Measurements from ENCODE around the gene ARL6IP5.

ARL6IP5 gene

DNA sequence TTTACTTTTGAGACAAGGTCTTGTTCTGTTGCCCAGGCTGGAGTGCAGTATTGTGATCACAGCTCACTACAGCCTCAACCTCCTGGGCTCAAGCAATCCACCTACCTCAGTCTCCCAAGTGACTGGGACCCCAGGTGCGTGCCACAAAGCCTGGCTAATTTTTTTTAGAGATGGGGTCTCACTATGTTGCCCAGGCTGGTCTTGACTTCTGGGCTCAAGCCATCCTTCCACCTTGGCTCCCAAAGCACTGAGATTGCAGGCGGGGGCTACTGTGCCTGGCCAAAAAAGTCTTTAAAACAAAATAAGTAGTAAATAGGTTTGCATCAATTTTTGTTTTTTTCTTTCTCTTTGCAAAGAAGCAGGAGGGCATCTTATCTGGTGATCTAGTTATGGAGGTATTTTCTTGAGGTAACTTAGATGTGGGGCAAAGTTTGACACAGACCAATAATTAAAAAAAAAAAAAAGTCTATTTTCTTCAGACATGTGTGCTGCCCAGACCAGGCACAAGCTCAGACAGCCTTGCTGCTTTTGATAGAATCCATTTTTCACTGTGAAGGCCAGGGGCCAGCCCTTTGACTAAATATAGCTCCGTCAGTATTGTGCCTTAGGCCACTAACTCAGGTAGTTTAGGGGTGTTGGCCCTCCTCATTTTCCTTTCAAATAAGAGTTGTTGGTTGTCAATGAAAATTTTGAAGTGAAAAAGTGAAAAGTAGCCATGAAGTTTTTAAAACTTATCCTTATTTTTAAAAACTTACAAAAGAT lies 2.5 kb downstream of the ARL6IP5 start:
- no peak for DNase-seq

DNA sequence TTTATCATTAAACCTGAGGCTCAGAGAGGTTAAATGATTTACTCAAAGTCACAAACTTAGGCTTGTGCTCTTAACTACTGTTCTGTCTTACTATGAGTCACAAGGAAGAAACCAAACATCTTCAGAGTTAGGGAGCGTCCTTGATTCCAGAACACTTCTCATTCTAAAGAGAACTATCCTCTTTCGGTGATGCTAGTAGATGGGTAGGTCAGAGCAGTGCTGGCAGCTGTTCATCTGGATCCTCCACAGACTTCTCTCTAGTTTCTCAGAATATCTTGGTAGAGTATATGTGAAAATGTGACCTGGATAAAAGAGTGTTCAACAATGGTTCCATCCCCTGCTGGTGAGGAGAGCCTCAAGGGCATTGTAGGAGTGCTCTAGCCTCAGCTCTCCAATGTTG lies 3.3 kb downstream of the ARL6IP5 start:
- no peak for DNase-seq

DNA sequence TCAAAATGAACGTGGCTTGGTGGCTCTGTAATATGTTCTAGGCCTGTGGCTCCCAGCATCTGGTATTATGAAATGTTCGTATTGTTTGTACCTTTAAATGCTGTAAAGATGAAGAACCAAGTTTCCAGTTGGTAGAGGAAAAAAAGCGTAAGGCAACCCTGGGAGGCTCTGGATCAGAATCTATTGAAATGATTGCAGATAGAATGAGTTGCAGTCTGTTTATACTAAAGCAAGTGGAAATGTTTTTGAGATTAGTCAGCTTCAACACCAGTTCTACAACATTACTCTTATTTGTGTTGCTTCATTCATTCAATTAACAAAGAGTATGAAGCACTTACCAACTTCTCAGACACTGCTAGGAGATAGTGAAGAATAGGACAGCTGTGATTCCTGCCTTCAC lies 5.3 kb downstream of the ARL6IP5 start:
- no peak for DNase-seq

DNA sequence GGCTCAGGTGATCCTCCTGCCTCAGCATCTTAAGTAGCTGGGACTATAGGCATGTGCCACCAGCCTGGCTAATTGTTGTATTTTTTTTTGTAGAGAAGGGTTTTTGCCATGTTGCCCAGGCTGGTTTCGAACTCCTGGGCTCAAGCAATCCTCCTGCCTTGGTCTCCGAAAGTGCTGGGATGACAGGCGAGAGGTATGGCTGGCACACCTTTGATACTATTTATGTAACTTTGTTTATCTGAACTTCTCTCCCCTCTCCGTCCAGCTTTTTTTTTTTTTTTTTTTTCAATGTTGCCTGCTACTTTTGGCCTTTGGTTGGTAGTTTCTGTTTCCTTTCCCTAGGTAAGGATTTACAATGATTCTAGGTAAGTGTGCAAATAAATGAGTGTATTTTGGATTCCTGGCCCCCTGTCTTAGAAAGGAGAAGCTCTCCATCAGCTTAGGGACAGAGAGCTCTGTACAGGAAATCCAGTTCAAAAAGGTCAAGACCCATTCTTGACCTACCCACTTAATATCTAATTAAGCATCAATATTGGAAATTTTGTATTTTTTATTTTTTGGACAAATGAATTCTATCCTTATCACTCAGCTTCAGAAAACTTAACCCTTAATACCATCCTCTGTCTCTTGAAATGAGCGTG lies 6.8 kb downstream of the ARL6IP5 start:
- DNase-seq, result no peak

DNA sequence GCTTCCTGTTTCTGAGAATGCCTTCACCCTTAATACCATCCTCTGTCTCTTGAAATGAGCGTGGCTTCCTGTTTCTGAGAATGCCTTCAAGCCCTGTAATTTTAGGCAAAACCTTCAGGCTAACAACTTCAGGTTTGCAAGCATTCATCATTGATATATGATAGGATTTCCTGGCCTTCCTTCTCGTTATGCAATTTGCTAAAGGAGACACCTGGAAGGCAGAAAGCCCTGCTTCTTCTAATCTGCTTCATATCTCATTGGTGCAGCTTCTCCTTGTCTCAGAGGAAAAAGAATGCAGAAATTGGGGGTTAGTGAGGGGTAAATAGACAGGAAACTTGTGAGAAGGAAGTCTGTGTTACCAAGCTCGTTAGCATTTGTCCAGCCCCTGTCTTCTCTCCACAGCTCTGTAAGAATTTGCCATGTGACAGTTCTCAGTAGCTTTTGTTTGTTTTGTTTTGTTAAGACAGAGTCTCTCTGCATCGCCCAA lies 7.3 kb downstream of the ARL6IP5 start:
- no peak for DNase-seq

DNA sequence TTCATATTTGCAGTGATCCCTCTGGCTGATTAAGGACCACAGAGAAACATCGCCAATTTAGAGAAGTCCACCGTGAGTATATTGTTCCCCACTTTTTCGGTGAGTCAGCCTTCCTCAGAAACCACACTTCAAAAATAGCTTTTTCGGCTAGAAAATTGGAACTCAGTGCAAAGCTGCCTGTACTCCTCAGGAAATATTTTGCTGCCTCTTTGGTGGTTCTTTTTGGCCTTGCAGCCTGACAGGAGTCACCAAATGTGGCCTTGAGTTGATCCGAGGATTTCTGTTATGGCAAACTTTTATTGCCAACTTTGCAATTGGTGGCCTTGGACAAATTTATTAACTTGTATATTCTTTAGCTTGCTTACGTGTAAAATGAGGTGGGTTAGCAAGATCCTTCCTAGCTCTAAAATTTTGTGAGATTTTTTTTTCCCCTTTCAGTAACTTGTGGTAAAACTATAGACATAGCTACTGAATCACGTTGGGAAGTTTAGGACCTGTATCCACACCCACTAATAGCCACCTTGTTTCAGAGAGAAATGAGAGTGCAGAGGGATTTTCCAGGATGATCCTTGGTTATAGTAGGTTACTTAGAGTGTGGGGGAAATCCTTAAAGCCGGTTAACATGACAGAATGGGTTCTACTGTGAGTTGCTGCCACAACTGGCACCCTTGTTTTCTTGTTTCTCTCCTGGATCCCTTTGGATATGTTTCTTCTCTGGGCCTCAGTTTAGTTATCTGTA lies 9.9 kb downstream of the ARL6IP5 start:
- DNase-seq, result no peak

DNA sequence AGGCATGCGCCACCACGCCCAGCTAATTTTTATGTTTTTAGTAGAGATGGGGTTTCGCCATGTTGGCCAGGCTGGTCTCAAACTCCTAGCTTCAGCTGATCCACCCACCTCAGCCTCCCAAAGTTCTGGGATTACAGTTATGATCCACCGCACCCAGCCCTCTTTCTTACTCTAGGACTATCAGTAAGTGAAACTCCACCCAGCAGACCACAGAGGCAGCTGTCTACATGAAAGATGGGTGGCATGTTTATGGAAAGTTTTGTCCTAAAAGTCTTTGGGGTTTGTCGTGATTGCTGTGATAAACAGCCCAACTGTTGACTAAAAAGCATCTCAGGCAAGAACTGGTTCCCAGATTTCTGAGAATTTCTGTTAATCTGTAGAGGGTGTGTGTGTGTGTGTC lies 10.9 kb downstream of the ARL6IP5 start:
- no peak for DNase-seq

DNA sequence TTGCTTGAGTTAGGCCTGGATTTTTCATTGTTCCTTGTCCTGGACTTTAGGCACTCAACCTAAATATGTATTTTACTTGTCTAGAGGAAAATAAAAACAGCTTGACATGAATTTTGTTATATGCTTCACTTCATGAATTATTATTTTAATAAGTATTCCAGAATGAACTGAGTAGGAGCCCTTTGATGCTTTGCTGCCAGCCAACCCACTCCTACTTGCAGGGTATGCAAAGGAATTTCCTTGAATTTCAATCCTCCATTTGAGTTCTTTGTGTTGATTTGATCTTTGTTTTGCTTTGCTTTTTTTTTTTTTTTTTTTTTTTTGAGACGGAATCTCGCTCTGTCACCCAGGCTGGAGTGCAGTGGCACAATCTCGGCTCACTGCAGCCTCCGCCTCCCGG lies 11.6 kb downstream of the ARL6IP5 start:
- DNase-seq, result no peak

DNA sequence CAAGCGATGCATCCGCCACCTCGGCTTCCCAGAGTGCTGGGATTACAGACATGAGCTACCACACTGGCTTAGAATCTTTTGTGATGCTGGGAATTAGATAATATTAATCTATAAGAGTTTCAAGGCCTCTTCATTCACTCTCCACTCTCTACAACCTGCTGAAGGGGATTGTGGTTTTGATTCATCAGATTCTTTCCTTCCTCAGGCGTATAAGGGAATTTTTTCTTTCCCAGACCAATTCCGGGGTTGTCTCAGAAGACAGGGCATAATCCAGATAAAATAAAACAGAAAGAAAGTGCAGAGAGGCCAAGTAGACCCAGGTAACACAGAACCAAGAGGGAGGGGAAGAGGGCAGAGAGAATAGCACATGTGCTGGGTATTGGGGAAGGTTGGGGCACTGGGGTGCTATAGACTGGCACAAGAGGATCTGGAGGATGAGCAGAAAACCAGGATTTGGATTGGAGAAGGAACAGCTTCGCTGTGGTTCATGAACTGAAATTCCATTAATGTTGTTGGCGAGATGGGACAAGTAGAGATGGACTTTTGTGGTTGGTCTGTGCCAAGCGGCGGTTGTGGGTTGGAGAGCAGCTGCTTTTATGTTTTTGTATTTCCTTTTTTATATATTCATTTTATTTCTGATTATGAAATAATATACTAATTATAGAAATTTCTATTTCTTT lies 12.8 kb downstream of the ARL6IP5 start:
- DNase-seq, result no peak

DNA sequence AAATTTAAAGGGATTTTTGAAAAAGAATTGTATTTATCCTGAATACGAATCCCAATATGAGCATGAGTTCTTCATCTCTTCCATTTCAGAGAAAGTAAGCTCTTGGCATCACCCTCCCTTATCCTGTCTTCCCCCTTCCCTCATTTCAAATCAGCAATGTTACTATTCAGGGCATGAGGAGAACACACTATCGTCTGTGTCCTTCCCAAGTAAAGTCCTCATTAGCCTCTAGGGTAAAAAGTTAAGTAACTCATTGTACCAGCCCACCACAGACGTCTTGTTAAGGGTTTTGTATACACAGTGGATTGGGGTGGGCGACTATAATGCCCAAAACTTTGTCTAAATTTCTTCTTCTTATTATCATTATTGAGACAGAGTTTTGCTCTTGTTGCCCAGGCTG lies 14.8 kb downstream of the ARL6IP5 start:
- DNase-seq, result no peak

DNA sequence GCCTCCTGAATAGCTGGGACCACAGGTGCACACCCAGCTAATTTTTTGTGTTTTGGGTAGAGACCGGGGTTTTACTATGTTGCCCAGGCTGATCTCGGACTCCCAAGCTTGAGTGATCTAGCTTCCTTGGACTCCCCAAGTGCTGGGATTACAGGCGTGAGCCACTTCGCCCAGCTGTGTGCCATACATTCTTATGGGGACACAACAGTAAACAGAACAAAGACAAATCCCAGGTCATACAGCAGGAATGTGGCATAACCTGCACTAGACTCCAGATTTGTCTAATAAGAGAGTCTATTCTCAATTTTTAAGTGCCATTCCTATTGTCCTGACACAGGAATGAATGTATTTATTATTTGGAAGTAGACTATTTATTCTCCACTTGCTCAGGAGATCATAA lies 17.6 kb downstream of the ARL6IP5 start:
- DNase-seq, result no peak

DNA sequence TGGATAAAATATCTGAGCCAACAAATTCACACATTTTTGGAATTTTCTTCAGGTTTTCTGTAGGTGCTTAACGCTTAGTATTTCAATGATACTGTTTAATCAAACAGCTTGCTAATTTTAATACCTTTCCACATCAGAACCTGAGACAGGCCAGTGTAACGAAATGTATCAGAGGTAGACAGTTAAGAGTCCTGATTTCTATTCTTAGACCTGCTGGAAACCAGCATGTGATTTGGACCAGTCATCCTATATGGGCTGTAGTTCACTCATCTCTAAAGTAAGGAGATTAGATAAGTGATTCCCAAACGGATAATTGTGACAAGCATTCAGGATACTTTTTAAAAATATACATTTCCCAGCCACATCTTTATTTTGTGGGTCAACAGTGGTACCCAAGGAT lies 18.4 kb downstream of the ARL6IP5 start:
- no peak for DNase-seq

DNA sequence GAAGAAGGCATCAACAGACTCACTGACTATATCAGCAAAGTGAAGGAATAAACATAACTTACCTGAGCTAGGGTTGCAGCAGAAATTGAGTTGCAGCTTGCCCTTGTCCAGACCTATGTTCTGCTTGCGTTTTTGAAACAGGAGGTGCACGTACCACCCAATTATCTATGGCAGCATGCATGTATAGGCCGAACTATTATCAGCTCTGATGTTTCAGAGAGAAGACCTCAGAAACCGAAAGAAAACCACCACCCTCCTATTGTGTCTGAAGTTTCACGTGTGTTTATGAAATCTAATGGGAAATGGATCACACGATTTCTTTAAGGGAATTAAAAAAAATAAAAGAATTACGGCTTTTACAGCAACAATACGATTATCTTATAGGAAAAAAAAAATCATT lies 19.8 kb downstream of the ARL6IP5 start:
- no peak for DNase-seq

DNA sequence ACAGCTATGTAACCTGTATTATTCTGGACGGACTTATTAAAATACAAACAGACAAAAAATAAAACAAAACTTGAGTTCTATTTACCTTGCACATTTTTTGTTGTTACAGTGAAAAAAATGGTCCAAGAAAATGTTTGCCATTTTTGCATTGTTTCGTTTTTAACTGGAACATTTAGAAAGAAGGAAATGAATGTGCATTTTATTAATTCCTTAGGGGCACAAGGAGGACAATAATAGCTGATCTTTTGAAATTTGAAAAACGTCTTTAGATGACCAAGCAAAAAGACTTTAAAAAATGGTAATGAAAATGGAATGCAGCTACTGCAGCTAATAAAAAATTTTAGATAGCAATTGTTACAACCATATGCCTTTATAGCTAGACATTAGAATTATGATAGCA lies 20.6 kb downstream of the ARL6IP5 start:
- no peak for DNase-seq

DNA sequence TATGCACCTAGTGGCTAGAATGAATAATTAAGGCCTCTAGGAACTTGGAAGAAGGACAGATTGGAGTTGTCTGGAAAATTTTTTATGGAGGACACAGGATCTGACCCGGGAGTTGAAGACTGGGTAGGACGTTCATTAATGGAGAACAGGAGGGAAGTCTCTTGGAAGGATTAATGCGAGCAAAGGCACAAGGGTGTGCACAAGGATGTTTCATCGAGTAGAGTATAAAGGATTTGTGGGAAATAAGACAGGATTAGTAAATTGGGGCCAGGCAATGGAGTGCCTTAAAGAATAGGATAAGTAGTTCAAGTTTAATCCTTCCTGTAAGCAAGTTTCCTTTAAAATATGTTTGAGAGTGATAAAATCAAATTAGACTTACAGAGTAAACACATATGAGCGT lies 23.1 kb downstream of the ARL6IP5 start:
- no peak for DNase-seq

DNA sequence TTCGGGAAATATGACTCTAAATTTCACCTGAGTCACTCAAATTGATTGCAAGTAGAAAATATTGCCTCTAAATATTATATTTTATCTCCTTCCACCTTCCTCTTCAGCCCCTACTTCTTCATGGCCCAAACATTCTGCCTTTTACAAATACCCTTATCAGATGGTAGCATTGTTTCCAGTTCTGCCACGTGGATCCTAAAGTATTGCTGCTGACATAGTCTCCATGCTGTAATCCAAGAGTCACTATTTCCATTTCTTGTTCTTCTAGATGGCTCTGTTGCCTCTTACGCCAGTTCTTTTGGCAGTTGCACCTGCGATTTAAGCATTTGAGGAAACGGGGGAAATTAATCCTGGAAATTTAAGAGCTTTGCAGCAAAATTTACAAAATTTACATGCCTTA lies 24.1 kb downstream of the ARL6IP5 start:
- DNase-seq, result no peak

DNA sequence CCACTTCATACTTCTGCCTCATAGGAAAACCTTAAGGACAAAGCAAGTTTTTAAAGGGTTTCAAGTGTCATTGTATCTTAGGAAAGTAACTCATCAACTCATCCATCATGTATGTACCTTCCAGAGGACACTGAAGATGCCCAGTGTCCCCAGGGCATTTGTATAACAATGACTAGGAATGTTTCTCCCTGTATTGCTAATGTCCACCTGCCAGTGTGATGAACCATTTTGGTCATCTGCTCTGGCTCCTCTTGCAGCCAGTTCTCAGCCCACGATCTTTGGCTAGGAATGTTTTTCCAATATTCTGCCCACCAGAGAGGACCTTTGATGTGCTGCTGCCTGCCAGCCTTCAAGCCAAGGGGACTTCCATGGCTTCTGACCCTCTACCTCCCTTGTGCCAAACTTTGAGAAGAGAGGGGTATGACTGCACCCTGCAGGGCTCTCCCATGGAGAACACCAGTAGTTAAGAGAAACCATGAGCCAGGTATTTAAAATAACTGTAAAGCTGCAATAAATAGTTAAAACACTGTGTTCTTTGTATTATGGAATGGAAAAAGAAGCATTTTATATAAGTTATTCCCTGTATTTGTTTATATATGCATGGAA lies 26.3 kb downstream of the ARL6IP5 start:
- DNase-seq, result no peak

DNA sequence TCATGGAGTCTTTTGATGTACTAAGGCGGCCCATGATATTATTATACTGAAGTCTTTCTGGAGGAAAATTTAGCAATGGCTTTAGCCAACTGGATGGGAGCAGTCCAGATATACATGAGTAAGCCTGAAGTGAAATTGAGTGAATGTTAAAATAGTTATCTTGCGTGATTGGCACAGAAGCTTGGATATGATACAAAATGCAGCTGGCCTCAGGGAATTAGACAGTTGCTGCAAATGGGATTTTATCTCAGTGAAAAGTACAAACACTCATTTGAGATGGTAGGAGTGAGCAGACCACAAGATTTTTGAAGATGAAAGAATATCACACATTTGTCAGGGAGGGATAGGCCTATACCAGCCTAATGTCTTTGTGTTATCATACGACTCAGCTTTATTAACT lies 28.8 kb downstream of the ARL6IP5 start:
- DNase-seq, result no peak

DNA sequence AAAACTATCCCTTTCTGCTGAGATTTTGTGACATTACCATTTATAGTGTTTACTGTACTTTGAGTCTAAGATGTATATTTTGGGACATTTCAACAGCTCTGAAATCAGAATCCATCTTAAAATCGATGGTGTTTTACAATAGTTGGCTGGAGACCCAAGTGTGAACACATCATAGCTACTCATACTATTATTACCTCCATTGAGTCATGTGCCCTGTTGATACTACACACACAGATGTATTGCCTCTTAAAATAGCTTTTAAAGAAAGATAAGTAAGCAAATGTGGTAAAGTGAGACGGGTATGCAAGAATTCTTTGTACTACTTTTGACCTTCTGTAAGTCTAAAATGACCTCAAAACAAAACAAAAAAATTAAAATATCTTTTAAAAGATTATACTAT lies 31.0 kb downstream of the ARL6IP5 start:
- DNase-seq, result no peak

DNA sequence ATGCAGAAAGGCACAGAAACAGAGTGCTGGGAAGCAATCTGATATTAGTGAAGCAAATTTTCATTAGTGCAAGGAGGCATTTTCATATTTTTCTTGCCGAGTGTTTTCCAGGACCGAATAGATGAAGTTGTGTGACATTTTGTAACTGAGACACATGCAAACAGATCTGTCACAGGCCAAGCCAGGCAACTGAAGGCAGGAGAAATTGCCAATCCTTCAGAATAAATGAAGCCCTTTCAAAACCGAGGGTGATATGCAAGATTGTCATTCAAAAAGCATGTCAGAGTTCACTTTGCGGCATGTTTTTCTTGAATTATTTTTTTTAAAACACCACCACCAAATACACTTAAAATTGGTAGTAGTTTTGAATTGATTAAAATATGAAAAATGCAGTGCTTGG lies 31.4 kb downstream of the ARL6IP5 start:
- no peak for DNase-seq

DNA sequence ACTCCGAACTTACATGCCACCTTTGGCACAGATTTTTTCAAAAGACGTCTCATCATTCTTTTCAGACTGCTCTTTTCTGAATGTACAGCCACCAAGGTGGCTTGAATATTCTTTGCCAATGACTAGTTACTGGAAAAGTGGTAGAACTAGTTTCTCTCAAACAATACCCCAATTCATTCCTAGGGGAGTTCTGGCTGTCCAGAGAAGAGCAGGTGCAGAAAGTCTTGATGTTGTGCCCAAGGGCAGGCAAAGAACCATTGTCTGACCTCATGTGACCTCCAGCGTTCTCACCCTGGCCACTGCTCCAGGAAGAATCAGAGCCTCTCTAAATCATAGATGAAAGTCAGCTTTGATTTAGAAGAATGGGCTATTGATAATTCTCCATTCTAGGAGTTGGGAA lies 32.2 kb downstream of the ARL6IP5 start:
- DNase-seq, result peak; percentile 8

DNA sequence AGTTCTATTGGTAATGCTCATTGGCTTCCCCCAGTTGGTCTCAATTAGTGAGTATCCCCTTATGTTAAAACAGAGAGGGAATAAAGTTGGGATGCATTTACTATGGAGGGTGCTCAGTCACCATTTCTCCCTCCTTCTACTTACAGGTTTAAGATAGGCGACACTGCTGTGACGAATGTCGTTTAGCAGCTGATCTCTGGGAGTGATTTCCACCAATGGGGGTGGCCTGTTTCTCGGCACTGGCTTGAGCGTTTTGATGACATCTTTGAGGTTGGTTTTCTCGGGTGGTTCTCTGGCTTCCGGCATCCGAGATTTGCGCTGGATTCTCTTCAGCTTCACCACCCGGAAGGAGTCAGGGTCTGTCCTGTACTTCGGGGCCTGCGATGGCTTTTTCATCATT lies 33.8 kb downstream of the ARL6IP5 start:
- DNase-seq, result no peak

DNA sequence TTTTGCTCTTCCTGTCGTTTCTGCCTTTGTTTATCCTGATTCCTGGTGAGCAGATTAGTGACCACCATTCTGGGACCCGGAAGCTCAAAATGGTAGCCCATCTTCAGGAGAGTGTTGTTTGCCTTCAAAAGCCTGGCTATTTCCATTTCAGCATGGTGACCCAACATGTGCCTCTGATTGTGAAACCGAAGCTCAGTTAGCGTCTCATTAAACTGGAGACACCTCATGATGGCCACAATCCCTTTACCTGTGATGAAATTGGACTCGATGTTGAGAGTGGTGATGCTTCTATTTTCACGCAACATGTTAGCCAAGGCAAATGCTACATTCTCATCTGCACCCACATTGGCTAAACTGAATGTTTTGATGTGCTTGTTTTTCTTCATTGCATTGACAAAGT lies 34.4 kb downstream of the ARL6IP5 start:
- no peak for DNase-seq

All from DMS79 (cell line).